AG08395 (cell line): ENCODE measurements around the gene ABCC2.
"Not testable (repeated sequence)": the region's sequence is repeated elsewhere in the genome, so short reads cannot be mapped to it uniquely, and the experiment has no call there.

Experiments used
- DNase-seq: peaks from one replicate; pipeline ENCODE4 v3.0.0; 2012; ENCODE audit warnings: mixed read lengths, low spot score

ABCC2 gene

GRCh38 chr10:99854860-99855259 is 72.4 kb downstream of the ABCC2 start:
- peak; percentile 81 for DNase-seq

- DNase-seq = no peak
Observed at GRCh38 chr10:99855479-99856071, 73.1 kb downstream of the ABCC2 start.

GRCh38 chr10:99858849-99859248 is 76.4 kb downstream of the ABCC2 start:
- DNase-seq = no peak

GRCh38 chr10:99859585-99859984 is 77.1 kb downstream of the ABCC2 start:
- no peak for DNase-seq

GRCh38 chr10:99860466-99860865 is 78.0 kb downstream of the ABCC2 start:
- DNase-seq = no peak

GRCh38 chr10:99863535-99864240 is 81.2 kb downstream of the ABCC2 start:
- DNase-seq = not testable (repeated sequence)

GRCh38 chr10:99867250-99867649 is 84.8 kb downstream of the ABCC2 start:
- not testable (repeated sequence) for DNase-seq

GRCh38 chr10:99869581-99870122 is 87.2 kb downstream of the ABCC2 start:
- DNase-seq = no peak

GRCh38 chr10:99870123-99870730 is 87.8 kb downstream of the ABCC2 start:
- DNase-seq = no peak

- no peak for DNase-seq
Observed at GRCh38 chr10:99872367-99873162, 90.1 kb downstream of the ABCC2 start.

GRCh38 chr10:99873846-99874245 is 91.4 kb downstream of the ABCC2 start:
- DNase-seq = no peak

GRCh38 chr10:99874341-99875085 is 92.1 kb downstream of the ABCC2 start:
- DNase-seq = no peak

GRCh38 chr10:99875473-99875872 is 93.0 kb downstream of the ABCC2 start:
- no peak for DNase-seq

- DNase-seq = no peak
Observed at GRCh38 chr10:99880080-99880835, 97.8 kb downstream of the ABCC2 start.

GRCh38 chr10:99881371-99881770 is 98.9 kb downstream of the ABCC2 start:
- no peak for DNase-seq

GRCh38 chr10:99883523-99883922 is 101.1 kb downstream of the ABCC2 start:
- no peak for DNase-seq

GRCh38 chr10:99888622-99889021 is 106.2 kb downstream of the ABCC2 start:
- DNase-seq = peak; percentile 57

GRCh38 chr10:99894613-99895012 is 112.2 kb downstream of the ABCC2 start:
- DNase-seq = no peak

- DNase-seq = not testable (repeated sequence)
Observed at GRCh38 chr10:99895066-99895465, 112.6 kb downstream of the ABCC2 start.

- DNase-seq = no peak
Observed at GRCh38 chr10:99895867-99896266, 113.4 kb downstream of the ABCC2 start.
